Endometrial microvascular endothelial cells (primary cell): ENCODE measurements around the gene LENEP. TPM values are rescaled to one million over a fixed set of nuclear protein-coding genes. Genes with fewer than 3 reads are reported as not detected.
"Not testable (repeated sequence)": the region's sequence is repeated elsewhere in the genome, so short reads cannot be mapped to it uniquely, and the experiment has no call there.

Experiments
- in situ Hi-C: cut with HindIII; loops from 2 replicates; pipeline ENCODE4 v1.10.0; 2017; ENCODE audit warnings: low sequenced_read_pairs, low pct_unique_long_range_greater_than_20kb; ENCODE audit errors: inconsistent ontology term
- total RNA-seq: library from RNA; depleted of rRNA; stranded (reverse); fragments of >200 nt; gene quantifications from one replicate; pipeline ENCODE4 v1.2.3, GENCODE V29; 2015; ENCODE audit errors: inconsistent ontology term

The LENEP gene
- total RNA-seq, 1 donor from 2014 or later = not detected

GRCh38 chr1:154992721-154993571 is 440 bp upstream of the LENEP start:
- in situ Hi-C loops = no loop called here

- in situ Hi-C loops = no loop called here
These were observed 842 bp downstream of the LENEP start for GRCh38 chr1:154994269-154994587.

- in situ Hi-C loops = no loop called here
These were observed 1.2 kb downstream of the LENEP start for GRCh38 chr1:154994591-154994990.

- in situ Hi-C loops = not testable (repeated sequence)
These were observed 2.1 kb downstream of the LENEP start for GRCh38 chr1:154995301-154995983.

- in situ Hi-C loops = no loop called here
These were observed 3.7 kb downstream of the LENEP start for GRCh38 chr1:154996966-154997701.

- in situ Hi-C loops = no loop called here
These were observed 4.9 kb downstream of the LENEP start for GRCh38 chr1:154998201-154998780.

GRCh38 chr1:154998818-154999570 is 5.6 kb downstream of the LENEP start:
- in situ Hi-C loops = no loop called here

GRCh38 chr1:154999571-155000410 is 6.4 kb downstream of the LENEP start:
- in situ Hi-C loops = no loop called here

GRCh38 chr1:155000411-155000725 is 7.0 kb downstream of the LENEP start:
- in situ Hi-C loops = no loop called here

GRCh38 chr1:155000726-155001424 is 7.5 kb downstream of the LENEP start:
- in situ Hi-C loops = no loop called here

GRCh38 chr1:155001425-155001674 is 8.0 kb downstream of the LENEP start:
- in situ Hi-C loops = no loop called here

- in situ Hi-C loops = no loop called here
These were observed 8.5 kb downstream of the LENEP start for GRCh38 chr1:155001675-155002463.

- in situ Hi-C loops = no loop called here
These were observed 9.3 kb downstream of the LENEP start, which contains the start of gene ZBTB7B for GRCh38 chr1:155002464-155003226. Gene ZBTB7B (plus strand): TSS chr1:155002802. CDS start chr1:155014661, 11,859 bp downstream.

GRCh38 chr1:155003227-155003765 is 9.9 kb downstream of the LENEP start:
- in situ Hi-C loops = no loop called here

- in situ Hi-C loops = no loop called here
These were observed 10.5 kb downstream of the LENEP start for GRCh38 chr1:155003766-155004351.
